ENCODE measurements around the gene MORC2.

GRCh38 chr22:30877662-30878515, 90.7 kb downstream of the MORC2 start:
- TF ChIP-seq POLR2A (IDR thresholded peaks at IDR 0.05) = no peak
- TF ChIP-seq CTCF (IDR thresholded peaks at IDR 0.05) = no peak

Data from breast epithelium (tissue), 3 donors.